Activated gamma-delta T cell treated with anti-CD3 and anti-CD28 coated beads, Interleukin-2, amount 50 U/mL, for 16 hours (primary cell): ENCODE results near the gene BRWD1.
"Not testable (repeated sequence)": the region's sequence is repeated elsewhere in the genome, so short reads cannot be mapped to it uniquely, and the experiment has no call there.

ENCODE experiments used
- DNase-seq: peaks from one replicate; pipeline ENCODE4 v3.0.0-alpha.2; 2020; ENCODE audit warnings: low read depth

BRWD1 gene

DNA sequence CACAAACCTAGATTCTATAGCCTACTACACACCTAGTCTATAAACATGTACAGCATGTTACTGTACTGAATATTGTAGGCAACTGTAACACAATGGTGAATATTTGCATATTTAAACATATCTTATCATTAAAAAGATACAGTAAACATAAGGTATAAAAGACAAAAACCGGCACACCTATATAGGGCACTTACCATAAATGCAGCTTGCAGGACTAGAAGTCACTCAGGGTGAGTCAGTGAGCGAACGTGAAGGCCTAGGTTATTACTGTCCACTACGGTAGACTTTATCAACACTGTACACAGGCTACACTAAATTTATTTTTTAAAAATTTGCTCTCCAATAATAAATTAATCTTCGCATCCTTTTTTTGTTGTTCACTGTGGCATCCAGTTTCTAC, 143.5 kb downstream of the BRWD1 start:
- DNase-seq, result no peak

- DNase-seq, result no peak
Observed at GRCh38 chr21:39168800-39169199, 144.6 kb downstream of the BRWD1 start.

- DNase-seq, result no peak
Observed at GRCh38 chr21:39164523-39164922, 148.9 kb downstream of the BRWD1 start.

DNA sequence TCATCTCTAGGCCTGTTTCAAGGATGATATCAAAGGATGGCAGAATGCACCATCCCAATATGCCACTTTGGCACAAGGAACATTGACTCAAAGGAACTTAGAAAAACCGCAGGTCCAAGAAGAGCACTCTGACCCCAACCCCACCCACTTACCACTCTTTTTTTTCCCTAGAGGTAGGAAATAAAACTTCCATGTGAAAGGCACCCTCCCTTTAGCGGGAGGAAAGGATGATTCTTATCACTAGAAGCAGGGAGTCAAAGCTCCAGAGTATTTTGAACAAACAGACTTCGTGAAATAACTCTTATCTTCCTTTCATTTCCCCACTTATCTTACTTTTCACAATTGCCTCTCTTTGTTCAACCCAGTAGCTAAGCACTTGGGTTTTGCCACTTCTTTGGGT, 152.4 kb downstream of the BRWD1 start:
- no peak for DNase-seq

DNA sequence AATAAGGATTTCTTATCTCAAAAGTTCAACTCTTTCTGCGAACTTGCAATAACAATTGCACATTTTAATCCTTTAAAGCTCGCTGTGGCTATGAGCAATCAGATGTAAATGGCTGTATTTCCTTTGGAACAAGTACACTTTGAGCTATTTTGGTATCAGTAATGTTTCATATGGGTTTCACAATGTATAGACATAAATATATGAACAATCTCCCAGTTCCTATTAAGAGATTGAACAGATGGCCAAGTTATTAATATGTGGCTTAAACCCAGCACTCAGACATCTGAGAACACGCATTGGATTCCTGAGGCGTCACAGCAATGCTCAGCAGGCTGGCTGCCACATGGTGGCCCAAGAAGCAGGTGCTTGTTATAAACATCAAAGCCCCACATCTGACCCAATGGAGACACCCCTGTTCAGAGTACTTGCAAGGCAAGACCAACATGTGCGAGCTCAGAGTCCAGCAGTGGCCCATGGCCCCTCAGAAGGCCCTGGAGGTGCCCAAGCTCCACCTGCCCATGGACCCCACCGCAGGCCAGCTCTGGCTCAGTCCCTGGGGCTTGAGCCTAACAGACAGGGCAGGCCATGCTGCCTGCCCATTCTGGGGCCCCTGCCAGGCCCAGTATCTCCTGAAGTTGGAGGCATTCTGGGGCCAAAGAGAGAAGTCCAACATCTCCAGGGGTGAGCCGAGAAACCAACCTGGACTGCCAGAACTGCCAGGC, 153.9 kb downstream of the BRWD1 start:
- no peak for DNase-seq

- not testable (repeated sequence) for DNase-seq
Observed at GRCh38 chr21:39157241-39157640, 156.2 kb downstream of the BRWD1 start.

- no peak for DNase-seq
Observed at GRCh38 chr21:39156024-39156423, 157.4 kb downstream of the BRWD1 start.

- no peak for DNase-seq
Observed at GRCh38 chr21:39155578-39155977, 157.9 kb downstream of the BRWD1 start.

DNA sequence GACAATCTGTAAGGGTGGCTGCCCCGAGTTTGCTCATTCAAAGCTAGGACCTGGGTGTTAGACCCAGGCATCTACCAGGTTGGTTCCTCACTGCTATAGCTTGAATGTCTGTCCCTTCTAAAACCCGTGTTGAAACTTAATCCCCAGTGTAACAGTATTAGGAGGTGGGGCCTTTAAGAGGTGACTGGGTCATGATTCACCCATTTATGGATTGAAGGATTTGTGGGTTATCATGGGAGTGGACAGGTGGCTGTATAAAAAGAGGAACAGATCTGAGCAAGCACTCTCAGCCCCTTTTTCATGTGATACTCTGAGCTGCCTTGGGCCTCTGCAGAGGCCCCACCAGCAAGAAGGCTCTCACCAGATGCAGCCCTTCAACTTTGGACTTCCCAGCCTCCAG, 159.6 kb downstream of the BRWD1 start:
- DNase-seq, result no peak

GRCh38 chr21:39153373-39153772, 160.1 kb downstream of the BRWD1 start:
- DNase-seq, result no peak

DNA sequence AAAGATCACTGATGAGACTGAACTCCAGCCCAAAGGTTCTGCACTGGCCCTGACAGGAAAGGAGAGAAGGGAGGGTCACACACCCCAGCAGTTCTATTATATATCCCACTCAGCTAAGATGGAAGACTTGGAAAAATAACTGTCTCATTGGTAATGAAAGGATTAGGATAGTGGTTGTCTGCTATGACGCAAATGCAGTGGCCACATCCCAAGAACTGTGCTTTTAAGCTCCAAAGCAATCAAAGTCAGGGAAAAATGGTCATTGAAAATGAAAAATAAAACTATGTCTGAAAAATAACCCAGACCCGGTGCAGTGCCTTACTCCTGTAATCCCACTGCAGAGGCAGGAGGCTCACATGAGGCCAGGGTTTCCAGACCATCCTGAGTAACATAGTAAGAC, 161.2 kb downstream of the BRWD1 start:
- no peak for DNase-seq

DNA sequence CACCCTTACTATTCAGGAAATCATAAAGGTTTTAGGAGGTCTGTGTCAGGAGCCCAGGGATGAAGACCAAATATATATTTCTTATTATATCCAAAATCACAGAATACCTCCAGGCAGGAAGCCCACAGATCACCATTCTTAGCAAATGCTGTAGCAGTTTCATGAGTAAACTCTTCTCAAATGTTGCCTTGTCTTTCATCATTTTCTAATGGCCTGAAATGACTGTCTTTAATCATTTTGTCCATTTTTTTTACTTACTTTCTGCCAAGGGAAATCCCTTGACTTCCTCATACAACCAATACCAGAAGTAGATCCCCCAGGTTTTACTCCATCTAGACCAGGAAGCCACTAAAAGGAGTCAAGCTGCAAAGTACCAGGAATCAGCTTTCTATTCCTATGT, 162.6 kb downstream of the BRWD1 start:
- DNase-seq, result no peak

DNA sequence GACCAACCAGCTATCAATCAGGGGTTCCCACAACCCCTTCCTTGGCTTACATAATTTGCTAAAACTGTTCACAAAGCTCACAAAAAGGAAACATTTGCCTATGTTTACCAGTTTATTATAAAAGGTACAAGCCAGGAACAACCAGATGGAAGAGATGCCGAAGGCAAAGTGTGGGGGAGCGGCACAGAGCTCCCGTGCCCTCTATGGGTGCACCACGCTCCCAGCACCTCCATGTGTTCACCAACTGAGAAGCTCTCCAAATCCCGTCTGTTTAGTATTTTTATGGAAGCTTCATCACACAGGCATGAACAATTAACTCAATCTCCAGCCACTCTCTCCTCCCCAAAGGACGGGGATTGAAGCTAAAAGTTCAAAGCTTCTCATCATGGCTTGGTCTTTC, 163.1 kb downstream of the BRWD1 start:
- DNase-seq, result no peak

DNA sequence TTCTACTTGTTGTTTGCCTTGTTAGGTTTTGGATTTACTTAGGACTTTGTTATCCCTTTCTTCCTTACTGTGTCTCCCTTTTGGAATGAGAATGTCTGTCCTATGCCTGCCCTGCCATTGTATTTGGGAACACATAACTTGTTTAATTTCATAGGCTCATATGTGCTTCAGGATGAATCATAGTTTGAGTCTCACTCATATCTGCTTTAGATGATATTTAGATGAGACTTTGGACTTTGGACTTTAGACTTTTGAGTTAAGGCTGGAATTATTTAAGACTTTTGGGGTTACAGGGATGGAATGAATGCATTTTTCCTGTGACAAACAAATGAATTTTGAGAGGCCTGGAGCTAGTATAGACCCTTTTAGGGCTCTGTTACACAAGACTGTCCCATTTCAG, 163.6 kb downstream of the BRWD1 start:
- no peak for DNase-seq

DNA sequence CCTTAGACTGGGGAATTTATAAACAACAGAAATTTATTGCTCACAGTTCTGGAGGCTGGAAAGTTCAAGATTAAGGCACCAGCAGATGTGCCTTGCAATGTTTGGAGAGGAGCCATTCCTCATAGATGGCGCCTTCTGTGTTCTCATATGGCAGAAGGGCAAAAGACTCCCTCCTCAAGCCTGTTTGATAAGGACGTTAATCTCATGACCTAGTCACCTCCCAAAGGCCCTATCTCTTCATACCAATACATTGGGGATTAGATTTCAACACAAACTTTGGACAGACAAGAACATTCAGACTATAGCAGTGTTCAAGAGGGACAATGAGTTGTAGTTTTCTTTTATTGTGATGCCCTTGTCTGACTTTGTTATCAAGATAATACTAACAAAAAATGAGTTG, 164.5 kb downstream of the BRWD1 start:
- DNase-seq, result no peak

GRCh38 chr21:39144191-39144590, 169.2 kb downstream of the BRWD1 start:
- DNase-seq, result no peak

DNA sequence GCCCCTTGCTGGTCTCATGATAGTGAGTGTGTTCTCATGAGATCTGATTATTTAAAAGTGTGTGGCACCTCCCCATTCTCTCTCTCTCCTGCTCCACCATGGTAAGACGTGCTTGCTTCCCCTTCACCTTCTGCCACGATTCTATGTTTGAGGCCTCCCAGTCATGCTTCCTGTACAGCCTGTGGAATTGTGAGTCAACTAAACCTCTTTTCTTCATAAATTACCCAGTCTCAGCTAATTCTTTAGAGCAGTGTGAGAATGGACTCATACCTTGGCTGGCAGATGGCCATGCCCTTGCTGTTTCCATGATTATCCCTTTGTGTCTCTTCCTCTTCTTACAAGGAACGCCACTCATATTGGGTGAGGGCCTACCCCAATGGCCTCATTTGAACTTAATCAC, 170.5 kb downstream of the BRWD1 start:
- DNase-seq, result no peak

DNA sequence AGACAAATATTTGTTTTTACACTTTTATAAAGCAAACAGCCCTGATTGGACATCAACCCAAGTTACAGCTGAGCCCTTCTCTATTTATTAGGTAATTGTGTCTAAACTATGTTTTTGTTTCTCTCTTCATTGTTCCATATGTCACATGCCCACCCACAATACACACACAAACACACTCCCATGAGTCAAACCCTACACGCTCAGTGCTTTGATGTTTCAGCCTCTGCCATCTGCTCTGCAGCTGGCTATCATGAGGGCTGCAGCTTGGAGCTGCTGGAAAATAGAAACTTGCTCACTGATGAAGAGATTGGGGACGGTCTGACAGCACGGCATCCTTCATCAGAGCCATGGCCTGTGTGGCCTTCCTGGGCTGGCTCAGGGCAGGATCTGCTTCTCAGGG, 171.9 kb downstream of the BRWD1 start:
- DNase-seq, result no peak

- DNase-seq, result no peak
Observed at GRCh38 chr21:39137248-39138178, 175.9 kb downstream of the BRWD1 start.

DNA sequence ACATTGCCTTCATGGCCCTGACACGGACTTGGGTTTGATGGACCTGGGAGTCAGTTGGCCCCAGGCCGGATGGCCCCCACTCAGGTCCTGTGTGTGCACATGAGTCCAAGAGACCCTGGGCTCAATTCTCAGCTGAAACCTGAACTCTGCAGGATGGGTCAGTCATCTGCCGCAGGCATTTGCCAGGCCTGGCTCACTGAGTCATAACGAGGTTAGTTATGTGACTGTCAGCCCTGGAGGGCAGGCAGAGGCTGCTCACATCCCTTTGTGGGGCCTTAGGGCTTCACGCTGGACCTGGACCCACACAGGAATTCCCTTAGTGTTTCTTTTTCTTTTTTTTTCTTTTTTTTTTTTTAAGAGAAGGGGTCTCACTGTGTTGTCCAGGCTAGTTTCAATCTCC, 176.7 kb downstream of the BRWD1 start:
- no peak for DNase-seq

- not testable (repeated sequence) for DNase-seq
Observed at GRCh38 chr21:39136138-39136537, 177.3 kb downstream of the BRWD1 start.

DNA sequence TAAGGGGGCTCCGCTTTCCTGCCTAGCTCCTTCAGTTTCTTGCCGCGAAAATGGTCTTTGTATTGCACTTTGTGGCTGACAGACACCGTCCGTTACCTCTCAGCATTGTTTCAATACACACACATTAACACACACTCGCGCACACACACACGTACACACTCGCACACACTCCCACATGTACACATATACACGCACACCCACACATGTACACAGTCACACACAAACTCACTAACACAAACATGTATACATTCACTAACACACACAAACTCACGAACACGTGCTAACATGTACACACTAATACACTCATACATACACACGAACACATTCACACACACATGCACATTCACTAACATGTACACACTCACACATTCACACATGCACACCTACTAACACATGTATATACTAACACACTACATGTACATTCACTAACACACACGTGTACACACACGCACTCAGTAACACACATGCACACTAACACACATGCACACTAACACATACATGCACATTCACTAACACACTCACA, 179.1 kb downstream of the BRWD1 start:
- DNase-seq, result no peak
